GM19025 (cell line): ENCODE results near the gene ZNF239.
"Not testable (repeated sequence)": the region's sequence is repeated elsewhere in the genome, so short reads cannot be mapped to it uniquely, and the experiment has no call there.

ENCODE experiments used
- ATAC-seq: cut with Tn5 transposase; IDR thresholded peaks from one replicate; pipeline ENCODE4 v1.9.1; 2021; ENCODE audit warnings: mild to moderate bottlenecking, low read depth, moderate library complexity; ENCODE audit not compliant: unreplicated experiment

Gene ZNF239

GRCh38 chr10:43574001-43574892 is at the start of gene ZNF239:
Gene ZNF239 (minus strand): TSS chr10:43574616. CDS start chr10:43558079, 16,537 bp downstream.
- peak; percentile 96 for ATAC-seq

- no peak for ATAC-seq
These were observed 48.9 kb upstream of the ZNF239 start for GRCh38 chr10:43623351-43623750.

GRCh38 chr10:43622038-43622437 is 47.6 kb upstream of the ZNF239 start:
- no peak for ATAC-seq

- no peak for ATAC-seq
These were observed 45.0 kb upstream of the ZNF239 start for GRCh38 chr10:43619368-43619767.

- no peak for ATAC-seq
These were observed 42.4 kb upstream of the ZNF239 start for GRCh38 chr10:43616697-43617370.

GRCh38 chr10:43610636-43611035 is 36.2 kb upstream of the ZNF239 start:
- no peak for ATAC-seq

- no peak for ATAC-seq
These were observed 32.8 kb upstream of the ZNF239 start for GRCh38 chr10:43607199-43607573.

GRCh38 chr10:43606323-43607198 is 32.1 kb upstream of the ZNF239 start, which contains the start of gene ZNF485:
Gene ZNF485 (plus strand): TSS chr10:43606438. CDS start chr10:43607051, 613 bp downstream.
- peak; percentile 99 for ATAC-seq

- no peak for ATAC-seq
These were observed 31.5 kb upstream of the ZNF239 start for GRCh38 chr10:43605850-43606322.

- not testable (repeated sequence) for ATAC-seq
These were observed 27.2 kb upstream of the ZNF239 start for GRCh38 chr10:43601576-43601975.

GRCh38 chr10:43599333-43599732 is 24.9 kb upstream of the ZNF239 start:
- ATAC-seq, result no peak

- ATAC-seq, result no peak
These were observed 24.0 kb upstream of the ZNF239 start for GRCh38 chr10:43598446-43598845.

GRCh38 chr10:43596546-43596945 is 22.1 kb upstream of the ZNF239 start:
- no peak for ATAC-seq

GRCh38 chr10:43595739-43596298 is 21.4 kb upstream of the ZNF239 start:
- ATAC-seq, result peak; percentile 30

- peak; percentile 96 for ATAC-seq
These were observed 20.7 kb upstream of the ZNF239 start for GRCh38 chr10:43594944-43595589.

GRCh38 chr10:43591303-43591904 is 17.0 kb upstream of the ZNF239 start:
- no peak for ATAC-seq

- ATAC-seq, result not testable (repeated sequence)
These were observed 12.3 kb upstream of the ZNF239 start for GRCh38 chr10:43586730-43587115.

- ATAC-seq, result no peak
These were observed 11.7 kb upstream of the ZNF239 start for GRCh38 chr10:43585981-43586729.

- no peak for ATAC-seq
These were observed 10.6 kb upstream of the ZNF239 start for GRCh38 chr10:43585046-43585445.
